C4-2B (cell line): ENCODE measurements around the gene MCCC1.

Experiments used
- CTCF ChIP-seq: fragments of 450-650 bp; conservative IDR thresholded peaks from 2 replicates; pipeline ENCODE4 v1.5.1; 2017; ENCODE audit warnings: mild to moderate bottlenecking
- ZFX ChIP-seq: fragments of 450-650 bp; IDR thresholded peaks from 2 replicates; pipeline ENCODE4 v1.6.1; 2017

- TF ChIP-seq CTCF: no peak
- no peak for TF ChIP-seq ZFX
Measured at GRCh38 chr3:183128709-183129108, 29.4 kb upstream of the MCCC1 start.
